ENCODE data around the gene ACBD7.

ACBD7 gene

DNA sequence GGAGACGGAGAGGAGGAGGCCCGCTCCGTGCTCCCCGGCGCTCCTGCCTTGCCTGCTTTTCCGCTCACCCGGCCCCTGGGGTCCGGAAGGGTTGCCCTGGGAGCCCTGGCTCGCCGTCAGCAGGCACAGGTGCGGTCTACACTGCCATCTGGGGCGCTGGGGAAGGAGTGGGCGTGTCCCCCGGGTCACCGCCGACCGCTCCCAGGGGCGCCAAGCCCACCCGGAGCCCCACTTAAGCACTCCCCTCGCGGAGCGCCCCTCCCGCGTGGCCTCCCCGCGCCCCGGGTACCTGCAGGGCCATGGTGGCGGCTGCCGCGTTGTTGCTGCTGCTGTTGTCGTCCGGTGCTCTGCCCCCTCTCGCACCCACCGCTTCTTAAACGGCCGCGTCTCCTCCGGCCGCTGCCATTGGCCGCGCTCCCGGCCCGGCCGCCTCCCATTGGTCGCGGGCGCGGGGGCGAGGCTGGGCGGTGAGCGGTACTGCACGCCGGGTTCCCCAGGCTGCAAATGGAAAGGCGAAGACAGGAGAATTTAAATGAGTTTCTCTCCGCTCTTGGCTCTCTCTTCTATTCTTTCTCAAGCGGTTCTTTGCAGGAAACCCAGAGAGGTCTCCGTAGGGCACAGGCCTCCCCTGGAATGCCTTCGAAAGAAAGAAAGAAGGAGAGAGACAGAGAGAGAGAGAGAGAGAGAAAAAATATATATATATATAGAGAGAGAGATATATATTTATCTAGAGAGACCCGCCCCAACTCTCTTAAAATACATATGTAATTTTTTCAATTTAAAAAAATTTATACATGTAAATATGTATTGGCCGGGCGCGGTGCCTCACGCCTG lies at the start of gene ACBD7:
Gene ACBD7, minus strand, starts transcription at position 349 of the 834 bp plus-strand sequence. Its CDS starts 48 bp downstream, at position 301.
- TF ChIP-seq, protein P1, sequence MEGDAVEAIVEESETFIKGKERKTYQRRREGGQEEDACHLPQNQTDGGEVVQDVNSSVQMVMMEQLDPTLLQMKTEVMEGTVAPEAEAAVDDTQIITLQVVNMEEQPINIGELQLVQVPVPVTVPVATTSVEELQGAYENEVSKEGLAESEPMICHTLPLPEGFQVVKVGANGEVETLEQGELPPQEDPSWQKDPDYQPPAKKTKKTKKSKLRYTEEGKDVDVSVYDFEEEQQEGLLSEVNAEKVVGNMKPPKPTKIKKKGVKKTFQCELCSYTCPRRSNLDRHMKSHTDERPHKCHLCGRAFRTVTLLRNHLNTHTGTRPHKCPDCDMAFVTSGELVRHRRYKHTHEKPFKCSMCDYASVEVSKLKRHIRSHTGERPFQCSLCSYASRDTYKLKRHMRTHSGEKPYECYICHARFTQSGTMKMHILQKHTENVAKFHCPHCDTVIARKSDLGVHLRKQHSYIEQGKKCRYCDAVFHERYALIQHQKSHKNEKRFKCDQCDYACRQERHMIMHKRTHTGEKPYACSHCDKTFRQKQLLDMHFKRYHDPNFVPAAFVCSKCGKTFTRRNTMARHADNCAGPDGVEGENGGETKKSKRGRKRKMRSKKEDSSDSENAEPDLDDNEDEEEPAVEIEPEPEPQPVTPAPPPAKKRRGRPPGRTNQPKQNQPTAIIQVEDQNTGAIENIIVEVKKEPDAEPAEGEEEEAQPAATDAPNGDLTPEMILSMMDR (IDR thresholded peaks at IDR 0.05; ENCODE audit: low read depth, low read length): peak; percentile 38
- peak within 1 kb of the TSS; percentile 66 for H3K4me3 ChIP-seq (ENCODE audit: low read depth, low read length)

DNA sequence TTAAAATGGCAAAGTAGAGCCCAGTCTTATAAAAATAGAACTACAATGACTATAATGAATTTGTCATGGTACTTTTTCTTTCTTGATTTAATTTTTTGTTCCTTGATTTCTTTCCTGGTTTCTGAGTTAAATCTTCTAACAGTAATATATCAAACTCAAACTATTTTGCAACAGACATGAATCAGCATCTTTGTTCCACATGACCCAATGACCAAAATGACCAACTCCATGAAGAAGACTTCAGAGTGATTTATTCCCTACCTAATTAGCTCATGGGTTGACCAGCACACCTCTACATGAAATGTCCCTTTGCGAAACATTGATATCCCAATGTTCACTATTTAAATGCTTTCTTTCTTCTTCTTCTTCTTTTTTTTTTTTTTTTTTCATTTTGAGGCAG lies 49.1 kb upstream of the ACBD7 start:
- no peak overlapping the region for H3K4me3 ChIP-seq (ENCODE audit: low read depth, low read length)
- TF ChIP-seq, protein P1 (IDR thresholded peaks at IDR 0.05; ENCODE audit: low read depth, low read length): no peak

DNA sequence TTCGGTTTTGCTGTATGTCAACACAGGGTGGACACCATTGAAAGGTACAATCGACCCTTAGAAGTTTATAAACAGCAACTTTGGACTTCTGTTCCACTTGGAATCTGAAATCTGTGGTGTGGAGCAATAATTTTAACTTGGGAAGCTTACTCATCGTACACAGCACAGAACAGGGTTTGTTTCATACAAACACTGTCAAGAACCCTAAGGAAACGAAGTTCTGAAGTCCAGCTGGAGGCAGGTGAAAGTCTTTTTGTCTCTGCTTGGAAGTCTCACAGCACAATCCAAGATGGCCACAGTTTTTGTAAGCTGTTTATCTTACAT lies 48.4 kb upstream of the ACBD7 start:
- TF ChIP-seq, protein P1 (IDR thresholded peaks at IDR 0.05; ENCODE audit: low read depth, low read length): no peak
- no peak overlapping the region for H3K4me3 ChIP-seq (ENCODE audit: low read depth, low read length)

DNA sequence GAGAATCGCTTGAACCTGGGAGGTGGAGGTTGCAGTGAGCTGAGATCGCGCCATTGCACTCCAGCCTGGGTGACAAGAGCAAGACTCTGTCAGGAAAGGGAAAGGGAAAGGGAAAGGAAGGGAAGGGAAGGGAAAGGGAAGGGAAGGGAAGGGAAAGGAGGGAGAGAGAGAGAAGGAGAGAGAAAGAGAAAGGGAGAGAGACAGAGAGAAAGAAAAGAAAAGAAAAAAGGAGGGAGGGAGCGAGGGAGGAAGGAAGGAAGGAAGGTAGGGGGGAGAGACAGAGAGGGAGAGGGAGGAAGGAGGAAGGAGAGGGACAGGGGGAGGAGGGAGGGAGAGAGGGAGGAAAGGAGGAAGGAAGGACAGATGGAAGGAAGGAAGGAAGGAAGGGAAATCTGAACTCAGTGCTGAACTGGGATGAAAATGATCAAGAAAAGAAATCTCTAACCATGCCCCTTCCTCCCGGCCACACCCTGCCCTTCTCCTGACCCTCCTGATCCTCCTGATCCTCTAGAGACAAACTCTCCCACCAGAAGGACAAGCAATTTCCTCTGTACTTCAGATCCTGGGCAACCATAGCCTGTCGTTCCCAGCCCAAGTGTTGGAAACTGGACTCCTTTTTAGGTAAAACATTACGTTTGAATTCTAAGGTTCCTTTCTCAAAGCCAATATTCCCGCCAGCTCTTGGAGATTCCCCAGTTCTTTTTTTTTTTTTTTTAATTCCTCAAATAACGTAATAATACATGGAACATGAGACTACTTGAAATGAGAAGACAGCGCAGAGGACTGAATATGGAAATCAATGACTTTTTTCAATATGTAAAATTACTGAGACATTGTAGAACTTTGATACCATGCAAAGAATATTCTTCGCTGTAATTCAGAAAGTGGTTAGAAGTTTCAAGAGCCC lies 47.8 kb upstream of the ACBD7 start:
- TF ChIP-seq, protein P1 (IDR thresholded peaks at IDR 0.05; ENCODE audit: low read depth, low read length): no peak
- H3K4me3 ChIP-seq (ENCODE audit: low read depth, low read length): no peak overlapping the region

DNA sequence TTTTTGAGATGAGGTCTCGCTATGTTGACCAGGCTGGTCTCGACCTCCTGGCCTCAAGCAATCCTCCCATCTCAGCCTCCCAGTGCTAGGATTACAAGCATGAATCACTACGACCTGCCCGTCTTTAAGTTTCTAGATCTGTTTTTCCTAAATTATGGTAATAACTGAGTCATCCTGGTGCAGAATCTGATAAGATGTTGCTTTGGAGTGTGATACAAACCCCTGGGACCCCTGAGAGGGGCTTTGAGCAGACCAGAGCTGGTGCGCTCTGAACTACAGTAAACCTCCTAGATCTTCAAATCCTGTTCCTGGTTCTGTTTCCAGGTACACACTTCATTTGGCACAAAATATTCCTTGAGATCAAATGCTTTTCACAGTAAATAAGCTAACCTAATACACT lies 42.8 kb upstream of the ACBD7 start:
- H3K4me3 ChIP-seq (ENCODE audit: low read depth, low read length): no peak overlapping the region
- TF ChIP-seq, protein P1 (IDR thresholded peaks at IDR 0.05; ENCODE audit: low read depth, low read length): no peak

DNA sequence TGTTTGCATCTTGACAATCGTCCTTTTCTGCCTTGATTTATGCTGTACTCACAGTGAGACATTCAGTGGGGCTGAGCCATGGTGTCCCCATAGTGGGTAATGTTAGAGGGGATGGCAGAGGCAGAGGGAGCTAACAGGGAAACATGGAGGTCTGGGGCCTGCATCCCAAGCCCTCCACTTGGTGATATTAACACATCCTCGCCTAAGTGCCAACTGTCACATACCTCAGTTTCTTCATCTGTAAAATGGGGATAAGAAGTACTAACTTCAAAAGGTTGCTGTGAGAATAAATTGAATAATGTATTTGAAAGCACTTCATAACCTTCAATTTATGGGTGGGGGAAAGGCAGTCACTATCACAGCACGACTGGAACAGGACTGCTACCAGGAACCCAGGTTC lies 36.3 kb upstream of the ACBD7 start:
- TF ChIP-seq, protein P1 (IDR thresholded peaks at IDR 0.05; ENCODE audit: low read depth, low read length): no peak
- no peak overlapping the region for H3K4me3 ChIP-seq (ENCODE audit: low read depth, low read length)

DNA sequence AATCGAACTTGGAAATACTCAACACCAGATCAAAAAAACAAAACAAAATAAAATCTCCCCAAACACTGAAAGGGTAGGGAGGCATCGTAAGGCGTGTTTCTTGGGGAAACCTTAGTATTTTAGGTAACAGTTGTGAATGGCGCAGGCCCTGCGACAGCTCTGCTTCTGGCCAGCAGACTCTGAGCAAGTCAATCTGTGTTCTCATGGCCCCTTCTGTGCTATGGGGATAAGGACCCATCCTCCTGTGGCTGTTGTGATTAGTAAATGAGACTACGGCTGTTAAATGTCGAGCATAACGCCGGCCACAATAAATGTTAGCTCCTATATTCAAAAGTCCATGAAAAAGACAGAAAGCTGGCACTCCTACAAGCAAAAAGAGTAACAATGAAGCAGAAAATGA lies 35.6 kb upstream of the ACBD7 start:
- no peak overlapping the region for H3K4me3 ChIP-seq (ENCODE audit: low read depth, low read length)
- TF ChIP-seq, protein P1 (IDR thresholded peaks at IDR 0.05; ENCODE audit: low read depth, low read length): no peak

All from WI38 (cell line).